SU-DHL-6 (cell line): ENCODE data around the gene TDRD10.

Source experiments
- H2AFZ ChIP-seq: fragments of 200-600 bp; sonication (generic); 2 replicates; pipeline ENCODE4 v1.6.1; 2014; ENCODE audit warnings: low read depth, mild to moderate bottlenecking, moderate library complexity, mixed read lengths, antibody characterized with exemption, low read length; ENCODE audit not compliant: severe bottlenecking
- H3F3A ChIP-seq: fragments of 200-600 bp; shearing (Covaris generic); 2 replicates; pipeline ENCODE4 v1.6.0; 2016; ENCODE audit warnings: antibody characterized with exemption, mild to moderate bottlenecking; ENCODE audit not compliant: insufficient read depth
- H3K27ac ChIP-seq: fragments of 200-600 bp; sonication (generic); 2 replicates; pipeline ENCODE4 v1.5.1; 2016; ENCODE audit warnings: low read depth, mild to moderate bottlenecking, low read length, moderate library complexity, mixed read lengths
- H3K27me3 ChIP-seq: fragments of 200-600 bp; sonication (generic), shearing (Covaris generic); 2 replicates; pipeline ENCODE4 v1.6.0; 2014; ENCODE audit warnings: mild to moderate bottlenecking, low read length
- H3K36me3 ChIP-seq: fragments of 200-600 bp; sonication (generic); 2 replicates; pipeline ENCODE4 v1.6.1; 2014; ENCODE audit warnings: mild to moderate bottlenecking, low read length, mixed read lengths
- H3K4me2 ChIP-seq: fragments of 300-600, 200-600 bp; shearing (Covaris generic), sonication (generic); 2 replicates; pipeline ENCODE4 v1.6.0; 2014; ENCODE audit warnings: low read length, low read depth, mild to moderate bottlenecking; ENCODE audit not compliant: poor library complexity, severe bottlenecking
- H3K4me3 ChIP-seq: fragments of 200-600 bp; sonication (generic); 2 replicates; pipeline ENCODE4 v1.5.1; 2014; ENCODE audit warnings: antibody characterized with exemption, low read length, mild to moderate bottlenecking, mixed read lengths; ENCODE audit not compliant: insufficient read depth, poor library complexity, severe bottlenecking
- H3K79me2 ChIP-seq: fragments of 200-600 bp; sonication (generic); 2 replicates; pipeline ENCODE4 v1.6.1; 2014; ENCODE audit warnings: mild to moderate bottlenecking, low read length, moderate library complexity; ENCODE audit not compliant: insufficient read depth
- H3K9ac ChIP-seq: fragments of 200-600 bp; sonication (generic); 2 replicates; pipeline ENCODE4 v1.7.0; 2014; ENCODE audit warnings: mild to moderate bottlenecking, low read length
- H3K9me2 ChIP-seq: fragments of 200-600 bp; sonication (generic); replicated peaks from 2 replicates; pipeline ENCODE4 v1.6.1; 2014; ENCODE audit warnings: low read length; ENCODE audit not compliant: insufficient read depth
- H3K9me3 ChIP-seq: fragments of 200-600 bp; sonication (generic); 2 replicates; pipeline ENCODE4 v1.6.1; 2014; ENCODE audit warnings: low read length, mixed read lengths; ENCODE audit not compliant: insufficient read depth
- H4K20me1 ChIP-seq: fragments of 200-600 bp; sonication (generic); 2 replicates; pipeline ENCODE4 v1.6.1; 2014; ENCODE audit warnings: low read depth, mild to moderate bottlenecking, antibody characterized with exemption, low read length, moderate library complexity, mixed read lengths
- EZH2phosphoT487 ChIP-seq: fragments of 200-600 bp; sonication (generic), shearing (Covaris generic); conservative IDR thresholded peaks from 2 replicates; pipeline ENCODE4 v1.6.1; 2018; ENCODE audit warnings: mild to moderate bottlenecking, antibody characterized with exemption, low read length, moderate library complexity, mixed read lengths
- TF ChIP-seq, protein P1 (sequence below): fragments of 200-600 bp; sonication (generic); IDR thresholded peaks from one replicate; pipeline ENCODE4 v1.5.1; 2017; ENCODE audit warnings: antibody characterized with exemption, mild to moderate bottlenecking, low read length, moderate library complexity; ENCODE audit not compliant: insufficient read depth, poor library complexity, severe bottlenecking

The TDRD10 gene

DNA sequence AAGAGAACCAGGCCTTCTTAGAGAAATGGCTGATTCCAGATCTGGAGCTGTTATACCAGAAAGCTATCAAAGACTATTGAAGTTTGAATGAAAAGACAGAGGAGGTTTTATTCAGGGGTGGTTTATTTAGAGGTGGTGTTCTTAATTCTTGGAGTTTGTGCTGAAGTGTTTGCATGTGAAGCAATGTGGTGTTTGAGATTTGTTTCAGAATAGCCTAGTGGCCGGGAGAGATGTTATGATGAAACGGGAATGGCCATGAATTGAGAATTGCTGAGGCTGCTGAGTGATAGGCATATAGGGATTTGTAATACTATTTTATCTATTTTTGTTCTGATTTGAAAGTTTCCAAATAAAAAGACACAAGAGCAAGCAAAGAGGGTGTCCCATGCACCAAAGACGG is 10.7 kb downstream of the TDRD10 start:
- H3K27ac ChIP-seq: no peak overlapping the region
- no peak overlapping the region for H3K4me3 ChIP-seq
- no peak overlapping the region for H3K4me2 ChIP-seq
- H3K27me3 ChIP-seq: no peaks in the 10 kb centered on the region
- no peak overlapping the region for H2AFZ ChIP-seq
- no peak for TF ChIP-seq EZH2phosphoT487
- TF ChIP-seq, protein P1, sequence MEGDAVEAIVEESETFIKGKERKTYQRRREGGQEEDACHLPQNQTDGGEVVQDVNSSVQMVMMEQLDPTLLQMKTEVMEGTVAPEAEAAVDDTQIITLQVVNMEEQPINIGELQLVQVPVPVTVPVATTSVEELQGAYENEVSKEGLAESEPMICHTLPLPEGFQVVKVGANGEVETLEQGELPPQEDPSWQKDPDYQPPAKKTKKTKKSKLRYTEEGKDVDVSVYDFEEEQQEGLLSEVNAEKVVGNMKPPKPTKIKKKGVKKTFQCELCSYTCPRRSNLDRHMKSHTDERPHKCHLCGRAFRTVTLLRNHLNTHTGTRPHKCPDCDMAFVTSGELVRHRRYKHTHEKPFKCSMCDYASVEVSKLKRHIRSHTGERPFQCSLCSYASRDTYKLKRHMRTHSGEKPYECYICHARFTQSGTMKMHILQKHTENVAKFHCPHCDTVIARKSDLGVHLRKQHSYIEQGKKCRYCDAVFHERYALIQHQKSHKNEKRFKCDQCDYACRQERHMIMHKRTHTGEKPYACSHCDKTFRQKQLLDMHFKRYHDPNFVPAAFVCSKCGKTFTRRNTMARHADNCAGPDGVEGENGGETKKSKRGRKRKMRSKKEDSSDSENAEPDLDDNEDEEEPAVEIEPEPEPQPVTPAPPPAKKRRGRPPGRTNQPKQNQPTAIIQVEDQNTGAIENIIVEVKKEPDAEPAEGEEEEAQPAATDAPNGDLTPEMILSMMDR: no peak
- H3K79me2 ChIP-seq: no peaks in the 10 kb centered on the region
- H3K9ac ChIP-seq: no peak overlapping the region
- H4K20me1 ChIP-seq: no peaks in the 10 kb centered on the region
- no peaks in the 10 kb centered on the region for H3K36me3 ChIP-seq
- H3K9me2 ChIP-seq: no peaks in the 10 kb centered on the region
- no peaks in the 10 kb centered on the region for H3F3A ChIP-seq
- H3K9me3 ChIP-seq: no peaks in the 10 kb centered on the region

DNA sequence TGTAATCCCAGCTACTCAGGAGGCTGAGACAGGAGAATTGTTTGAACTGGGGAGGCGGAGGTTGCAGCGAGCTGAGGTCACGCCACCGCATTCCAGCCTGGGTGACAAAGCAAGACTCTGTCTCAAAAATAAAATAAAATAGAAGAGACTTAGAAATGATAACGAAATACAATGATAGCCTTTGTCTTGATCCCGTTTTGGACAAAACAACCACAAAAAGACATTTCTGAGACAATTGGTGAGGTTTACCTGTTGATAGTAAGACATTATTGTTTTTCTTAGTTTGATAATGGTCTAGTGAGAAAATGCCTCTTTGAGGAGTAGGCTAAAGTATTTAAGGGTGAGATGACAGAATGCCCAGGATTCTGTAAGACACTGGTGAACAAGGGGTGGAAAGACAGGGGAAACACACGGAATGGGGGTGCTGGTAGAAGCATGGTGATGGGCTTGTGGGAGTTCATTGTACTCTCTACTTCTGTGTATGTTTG is 12.1 kb downstream of the TDRD10 start:
- Histone ChIP-seq H3K9ac (no peak overlapping the region), H3K79me2 (no peaks in the 10 kb centered on the region), H3K4me3 (no peak overlapping the region), H3K27ac (no peak overlapping the region), H3K9me2 (no peaks in the 10 kb centered on the region), H4K20me1 (no peaks in the 10 kb centered on the region), H3K4me2 (no peak overlapping the region), H3K9me3 (no peaks in the 10 kb centered on the region), H2AFZ (no peak overlapping the region), H3F3A (no peaks in the 10 kb centered on the region), H3K27me3 (no peaks in the 10 kb centered on the region), H3K36me3 (no peaks in the 10 kb centered on the region)
- no peak for TF ChIP-seq EZH2phosphoT487
- TF ChIP-seq, protein P1: no peak

DNA sequence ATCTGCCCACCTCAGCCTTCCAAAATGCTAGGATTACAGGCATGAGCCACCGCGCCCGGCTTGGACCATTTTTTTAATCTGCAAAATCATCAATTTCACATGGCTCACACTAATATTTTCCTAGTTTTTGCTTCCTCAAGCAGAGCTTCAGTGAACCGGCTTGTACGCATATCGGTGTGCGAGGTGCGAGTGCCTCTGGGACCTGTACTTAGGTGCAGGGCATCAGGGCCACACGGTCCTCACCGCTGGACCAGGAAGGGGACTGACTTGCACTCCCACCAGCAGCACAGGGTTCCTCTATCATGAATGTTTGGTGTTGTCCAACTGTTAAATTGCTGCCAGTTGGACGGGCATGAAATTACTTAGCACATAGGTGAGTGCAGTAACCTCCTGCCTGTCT is 15.6 kb downstream of the TDRD10 start:
- no peak overlapping the region for H3K9ac ChIP-seq
- H4K20me1 ChIP-seq: no peaks in the 10 kb centered on the region
- no peaks in the 10 kb centered on the region for H3K9me3 ChIP-seq
- no peak for TF ChIP-seq EZH2phosphoT487
- TF ChIP-seq, protein P1: no peak
- no peak overlapping the region for H3K4me3 ChIP-seq
- H2AFZ ChIP-seq: no peak overlapping the region
- no peaks in the 10 kb centered on the region for H3F3A ChIP-seq
- H3K9me2 ChIP-seq: no peaks in the 10 kb centered on the region
- H3K79me2 ChIP-seq: no peaks in the 10 kb centered on the region
- no peak overlapping the region for H3K27ac ChIP-seq
- no peaks in the 10 kb centered on the region for H3K27me3 ChIP-seq
- H3K36me3 ChIP-seq: no peaks in the 10 kb centered on the region
- no peak overlapping the region for H3K4me2 ChIP-seq

DNA sequence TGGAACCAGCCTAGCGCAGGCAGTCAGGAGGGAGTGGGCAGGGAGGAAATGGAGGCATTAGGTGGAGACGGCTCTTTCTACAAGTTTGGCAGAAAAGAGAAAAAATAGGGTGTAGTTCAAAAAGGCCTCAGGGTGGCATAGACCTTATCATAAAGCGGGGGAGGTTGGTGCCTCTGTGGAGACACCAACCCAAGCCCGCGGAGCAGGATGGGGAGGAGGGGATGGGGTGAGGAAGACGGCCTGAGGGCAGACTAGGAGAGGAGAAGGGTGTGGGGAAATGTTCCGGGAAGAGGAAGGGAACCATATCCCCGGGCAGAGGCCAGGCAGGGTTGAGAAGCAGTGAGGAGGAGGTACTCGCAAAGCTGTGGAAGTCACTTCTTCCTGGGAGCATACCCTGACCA is 17.6 kb downstream of the TDRD10 start:
- no peaks in the 10 kb centered on the region for H3K27me3 ChIP-seq
- H3K27ac ChIP-seq: no peak overlapping the region
- no peak overlapping the region for H3K4me3 ChIP-seq
- H3K4me2 ChIP-seq: no peak overlapping the region
- H4K20me1 ChIP-seq: no peaks in the 10 kb centered on the region
- H3K9ac ChIP-seq: no peak overlapping the region
- no peak for TF ChIP-seq EZH2phosphoT487
- H3K9me2 ChIP-seq: no peaks in the 10 kb centered on the region
- no peaks in the 10 kb centered on the region for H3K36me3 ChIP-seq
- H2AFZ ChIP-seq: no peak overlapping the region
- no peaks in the 10 kb centered on the region for H3F3A ChIP-seq
- H3K9me3 ChIP-seq: no peaks in the 10 kb centered on the region
- no peaks in the 10 kb centered on the region for H3K79me2 ChIP-seq
